Gastrocnemius medialis (tissue), 4 donors: Measurements from ENCODE around the gene FMNL3. TPM values are rescaled to one million over a fixed set of nuclear protein-coding genes. Genes with fewer than 3 reads are reported as not detected.

ENCODE experiments used
- ATAC-seq, 2 donors: fragments of 150-250 bp; one replicate each; pipeline ENCODE4 v1.9.1; 2016
- DNase-seq, 2 donors: peaks; one replicate each; pipeline ENCODE4 v3.0.0-alpha.2; 2019
- H3K27ac ChIP-seq, 4 donors: fragments of 200-600 bp; sonication (generic); 1 replicate in 1 of 4; 2 replicates in 3 of 4; pipeline ENCODE4 v1.5.1; 2016 to 2018; ENCODE audit warnings: mild to moderate bottlenecking in 2 of 4, moderate library complexity in 1 of 4
- H3K27me3 ChIP-seq, 3 donors: fragments of 200-600 bp; sonication (generic) in 2 of 3; 1 replicate in 1 of 3; 2 replicates in 2 of 3; pipeline versions ENCODE4 v1.5.1 to v1.6.0; 2016 to 2019; ENCODE audit warnings: mild to moderate bottlenecking in 1 of 3, moderate library complexity in 1 of 3
- H3K36me3 ChIP-seq, 2 donors: fragments of 200-600 bp; sonication (generic) in 1 of 2; one replicate each; pipeline ENCODE4 v1.5.1; 2017 to 2018
- H3K4me1 ChIP-seq, 2 donors: fragments of 200-600 bp; sonication (generic) in 1 of 2; one replicate each; pipeline ENCODE4 v1.5.1; 2016 to 2017; ENCODE audit warnings: mild to moderate bottlenecking in 2 of 2
- H3K4me3 ChIP-seq, 4 donors: fragments of 200-600 bp; sonication (generic) in 3 of 4; 1 replicate in 1 of 4; 2 replicates in 3 of 4; pipeline ENCODE4 v1.5.1; 2016 to 2019; ENCODE audit warnings: mild to moderate bottlenecking in 2 of 4
- H3K9me3 ChIP-seq, 3 donors: fragments of 200-600 bp; sonication (generic) in 2 of 3; 1 replicate in 1 of 3; 2 replicates in 2 of 3; pipeline ENCODE4 v1.5.1; 2016 to 2019
- CTCF ChIP-seq, 5 experiments: fragments of 450-650 bp in 3 of 5; fragments of 200-600 bp in 2 of 5; sonication (generic) in 2 of 5; IDR thresholded peaks in 4 of 5; conservative IDR thresholded peaks in 1 of 5; 1 replicate in 4 of 5; 2 replicates in 1 of 5; pipeline ENCODE4 v1.5.1; 2016 to 2019; ENCODE audit warnings: antibody characterized with exemption in 5 of 5, mild to moderate bottlenecking in 3 of 5, moderate library complexity in 3 of 5
- POLR2A ChIP-seq, 2 donors: fragments of 450-650 bp; IDR thresholded peaks; one replicate each; pipeline ENCODE4 v1.6.1; 2017; ENCODE audit warnings: antibody characterized with exemption in 2 of 2, mild to moderate bottlenecking in 2 of 2, moderate library complexity in 2 of 2
- in situ Hi-C, 4 donors: fragments of 200-750 bp; cut with MboI; loops; one replicate each; pipeline versions ENCODE4 v1.15.0 to v1.8.0; 2017; ENCODE audit warnings: low sequenced_read_pairs in 4 of 4
- intact Hi-C: fragments of 100-400 bp; cut with DNase I; formaldehyde crosslinking; loops from one replicate; pipeline ENCODE4 v1.15.1; 2023; ENCODE audit warnings: low total_unique reads
- total RNA-seq, 4 donors: library from RNA; depleted of rRNA; stranded (reverse); fragments of >200 nt; gene quantifications; one replicate each; pipeline versions ENCODE4 v1.1.0 to v1.2.3, GENCODE V29; 2016

FMNL3 gene
- total RNA-seq, result 1 to 10 TPM; 2.0 to 5.5 (median 4.9) TPM

GRCh38 chr12:49707128-49707811 is at the start of gene FMNL3:
FMNL3 (minus strand) TSS chr12:49707405; CDS start chr12:49707180, 225 bp downstream.
- intact Hi-C loops, result loop anchor here (1.0 to 2.0 kb wide), 4 partner anchors 34 to 70 kb away; partner anchors contain the start of gene TMBIM6

GRCh38 chr12:49750996-49751393 is 43.8 kb upstream of the FMNL3 start:
- H3K4me3 ChIP-seq, result no peak overlapping the region
- in situ Hi-C loops (no loop called here), intact Hi-C loops (no loop called here)
- no peaks in the 10 kb centered on the region for H3K9me3 ChIP-seq
- peak overlapping the region; percentile 60 to 73 (median 70) for H3K27ac ChIP-seq
- peaks cover 0 to 34% of the 10 kb centered on the region in 2 donors for H3K36me3 ChIP-seq
- H3K4me1 ChIP-seq, result peaks cover 76 to 79% of the 10 kb centered on the region in 2 donors
- ATAC-seq, result no peak
- TF ChIP-seq CTCF (IDR thresholded peaks at IDR 0.05 in 4 of 5, conservative IDR thresholded peaks at IDR 0.05 in 1 of 5), result no peak
- no peak for TF ChIP-seq POLR2A (IDR thresholded peaks at IDR 0.05)
- no peak for DNase-seq
- H3K27me3 ChIP-seq, result no peaks in the 10 kb centered on the region

More at GRCh38 chr12:49707128-49707811, at the start of gene FMNL3:
- no peaks in the 10 kb centered on the region for H3K9me3 ChIP-seq
- H3K27ac ChIP-seq, result peak within 1 kb of the TSS; percentile 81 to 89 (median 86)
- H3K4me1 ChIP-seq, result peaks cover 30 to 32% of the 10 kb centered on the region in 2 donors
- H3K27me3 ChIP-seq, result no peaks in the 10 kb centered on the region
- DNase-seq (peak; percentile 90 to 94), ATAC-seq (peak; percentile 94 to 96)
- TF ChIP-seq CTCF (IDR thresholded peaks at IDR 0.05 in 4 of 5, conservative IDR thresholded peaks at IDR 0.05 in 1 of 5), result peak; percentile 92 to 99 (median 98)
- peak; percentile 59 to 60 for TF ChIP-seq POLR2A (IDR thresholded peaks at IDR 0.05)
- H3K4me3 ChIP-seq, result peak within 1 kb of the TSS; percentile 78 to 96 (median 84)
- in situ Hi-C loops, result loop anchor here (5.0 kb wide), 1 partner anchor 65 kb away; no protein-coding TSS in a partner anchor
- H3K36me3 ChIP-seq, result no peaks in the 10 kb centered on the region

- intact Hi-C loops (no loop called here), in situ Hi-C loops (no loop called here)
- no peaks in the 10 kb centered on the region for H3K27me3 ChIP-seq
- H3K4me3 ChIP-seq, result no peak overlapping the region
- peaks cover 0 to 27% of the 10 kb centered on the region in 2 donors for H3K36me3 ChIP-seq
- H3K27ac ChIP-seq, result peak overlapping the region; percentile 60 to 73 (median 70)
- ATAC-seq, result peak; percentile 99 to 100
- H3K9me3 ChIP-seq, result no peaks in the 10 kb centered on the region
- H3K4me1 ChIP-seq, result peaks cover 82 to 83% of the 10 kb centered on the region in 2 donors
- DNase-seq, result peak; percentile 17 to 63
- no peak for TF ChIP-seq POLR2A (IDR thresholded peaks at IDR 0.05)
- no peak for TF ChIP-seq CTCF (IDR thresholded peaks at IDR 0.05 in 4 of 5, conservative IDR thresholded peaks at IDR 0.05 in 1 of 5)
Measured at GRCh38 chr12:49750027-49750995, 43.1 kb upstream of the FMNL3 start.

GRCh38 chr12:49748800-49749199 is 41.6 kb upstream of the FMNL3 start:
- intact Hi-C loops (no loop called here), in situ Hi-C loops (no loop called here)
- Histone ChIP-seq H3K4me3 (peak overlapping the region in 2 of 4 donors; percentile 8), H3K36me3 (peaks cover 0 to 12% of the 10 kb centered on the region in 2 donors), H3K9me3 (no peaks in the 10 kb centered on the region), H3K27me3 (no peaks in the 10 kb centered on the region), H3K27ac (peak overlapping the region; percentile 60 to 73 (median 70)), H3K4me1 (peaks cover 89 to 96% of the 10 kb centered on the region in 2 donors)
- ATAC-seq (no peak), DNase-seq (no peak)
- TF ChIP-seq POLR2A (IDR thresholded peaks at IDR 0.05) (no peak), CTCF (IDR thresholded peaks at IDR 0.05 in 4 of 5, conservative IDR thresholded peaks at IDR 0.05 in 1 of 5) (no peak)
